ENCODE measurements around the gene ABI1. TPM values are rescaled to one million over a fixed set of nuclear protein-coding genes. Genes with fewer than 3 reads are reported as not detected.

The ABI1 gene
- total and polyA plus RNA-seq, 4 donors, result 25.1 to 70.2 (median 45.3) TPM

DNA sequence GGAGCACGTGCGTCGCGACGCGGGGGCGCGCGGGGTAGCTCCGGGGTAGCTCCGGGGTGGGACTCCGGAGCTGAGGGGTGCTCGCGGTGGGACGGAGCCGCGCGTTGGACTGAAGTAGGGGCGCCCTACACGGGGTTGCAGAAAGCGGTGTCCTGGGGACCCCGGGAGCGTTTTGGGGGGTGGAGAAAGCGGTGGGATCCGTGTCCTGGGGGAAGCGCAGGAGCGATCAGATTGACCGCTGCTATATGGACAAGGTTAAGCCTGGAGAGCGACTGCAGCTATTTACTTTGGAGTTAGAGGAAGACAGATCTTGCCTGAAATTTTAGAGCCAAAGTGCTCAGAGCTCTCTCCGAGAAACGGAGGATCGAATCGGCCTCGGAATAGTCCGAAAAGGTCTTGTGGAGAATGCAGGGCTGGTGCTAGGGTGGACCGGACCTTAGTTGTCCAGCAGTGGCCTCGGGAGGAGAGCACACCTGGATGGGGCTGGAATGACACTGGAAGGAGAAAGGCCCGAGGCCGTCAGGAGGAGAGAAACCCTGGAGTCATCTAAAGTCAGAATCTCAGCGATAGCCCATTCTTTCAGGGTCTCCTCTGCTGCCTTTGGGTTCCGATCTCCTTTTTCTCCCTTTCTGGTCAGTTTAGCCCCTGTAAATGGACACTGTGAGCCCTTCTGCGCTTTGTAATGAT lies 162.7 kb downstream of the ABI1 start:
- no peak for ATAC-seq (ENCODE audit: insufficient read depth, low FRiP score)
- WGBS, 2 donors, result 2 to 4% methylated on average over 42 of the region's 42 CpGs

DNA sequence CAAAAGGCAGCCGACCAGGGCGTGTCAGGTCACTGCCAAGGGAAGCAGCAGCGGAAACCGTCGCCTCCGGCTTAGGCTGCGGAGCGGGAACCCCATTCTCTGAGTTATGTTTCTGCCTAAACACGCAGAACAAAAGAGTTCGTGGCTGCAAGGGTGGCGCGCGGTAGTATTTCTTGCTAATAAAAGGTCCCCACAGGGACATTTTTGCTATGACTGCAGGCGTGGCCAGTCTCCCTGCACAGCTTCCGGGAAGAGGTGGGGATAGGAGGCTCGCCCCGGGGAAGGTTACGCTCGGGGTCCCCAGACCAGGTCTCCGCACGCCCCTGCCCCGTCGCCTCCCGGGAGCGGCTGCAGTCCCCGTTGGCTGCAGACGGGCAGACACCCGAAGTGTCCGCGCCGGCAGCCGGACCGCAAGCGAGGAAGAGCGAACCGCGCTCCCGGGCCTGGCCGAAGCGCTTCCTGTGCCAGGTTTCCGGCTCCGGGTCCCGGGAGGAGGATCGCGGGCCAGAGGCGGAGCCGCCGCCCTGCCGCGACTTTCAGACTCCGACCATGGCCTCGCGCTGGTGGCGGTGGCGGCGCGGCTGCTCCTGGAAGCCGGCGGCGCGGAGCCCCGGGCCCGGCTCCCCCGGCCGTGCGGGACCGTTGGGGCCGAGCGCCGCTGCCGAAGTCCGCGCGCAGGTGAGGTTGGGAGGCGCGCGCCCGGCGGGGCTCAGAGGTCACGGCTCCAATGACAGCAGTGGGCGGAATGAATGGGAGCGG lies 163.4 kb downstream of the ABI1 start, which contains the start of gene PDSS1:
Gene PDSS1, plus strand, starts transcription at position 539 of the 759 bp plus-strand sequence. Its CDS starts 11 bp downstream, at position 550.
- 0 to 1% methylated on average over 66 to 82 of the region's 82 CpGs for WGBS, 2 donors
- Histone ChIP-seq H3K4me3 (peak within 1 kb of the TSS; percentile 98), H3K27ac (ENCODE audit: low read depth in 1 of 2, low read length in 1 of 2) (peak within 1 kb of the TSS; percentile 90 to 98), H3K4me1 (ENCODE audit: control insufficient read depth in 5 of 5, insufficient read depth in 5 of 5, low read length in 5 of 5) (peaks cover 0 to 11% (median 7%) of the 10 kb centered on the region in 5 donors), H3K9ac (ENCODE audit: insufficient read depth in 1 of 2, low read length in 2 of 2) (peak within 1 kb of the TSS; percentile 71 to 72), H3K27me3 (ENCODE audit: control insufficient read depth in 3 of 3, insufficient read depth in 3 of 3, low read length in 2 of 3) (peaks cover 0 to 14% (median 0%) of the 10 kb centered on the region in 3 donors), H3K9me3 (ENCODE audit: control insufficient read depth in 4 of 4, insufficient read depth in 3 of 4, low read length in 3 of 4) (no peaks in the 10 kb centered on the region), H3K36me3 (ENCODE audit: control insufficient read depth in 4 of 4, insufficient read depth in 4 of 4, low read length in 4 of 4) (peaks cover 0 to 7% (median 3%) of the 10 kb centered on the region in 4 donors)
- TF ChIP-seq, protein P1, sequence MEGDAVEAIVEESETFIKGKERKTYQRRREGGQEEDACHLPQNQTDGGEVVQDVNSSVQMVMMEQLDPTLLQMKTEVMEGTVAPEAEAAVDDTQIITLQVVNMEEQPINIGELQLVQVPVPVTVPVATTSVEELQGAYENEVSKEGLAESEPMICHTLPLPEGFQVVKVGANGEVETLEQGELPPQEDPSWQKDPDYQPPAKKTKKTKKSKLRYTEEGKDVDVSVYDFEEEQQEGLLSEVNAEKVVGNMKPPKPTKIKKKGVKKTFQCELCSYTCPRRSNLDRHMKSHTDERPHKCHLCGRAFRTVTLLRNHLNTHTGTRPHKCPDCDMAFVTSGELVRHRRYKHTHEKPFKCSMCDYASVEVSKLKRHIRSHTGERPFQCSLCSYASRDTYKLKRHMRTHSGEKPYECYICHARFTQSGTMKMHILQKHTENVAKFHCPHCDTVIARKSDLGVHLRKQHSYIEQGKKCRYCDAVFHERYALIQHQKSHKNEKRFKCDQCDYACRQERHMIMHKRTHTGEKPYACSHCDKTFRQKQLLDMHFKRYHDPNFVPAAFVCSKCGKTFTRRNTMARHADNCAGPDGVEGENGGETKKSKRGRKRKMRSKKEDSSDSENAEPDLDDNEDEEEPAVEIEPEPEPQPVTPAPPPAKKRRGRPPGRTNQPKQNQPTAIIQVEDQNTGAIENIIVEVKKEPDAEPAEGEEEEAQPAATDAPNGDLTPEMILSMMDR (IDR thresholded peaks at IDR 0.05; ENCODE audit: control extremely low read depth, extremely low read depth), result no peak
- DNase-seq (peak; percentile 76 to 83 (median 76)), ATAC-seq (ENCODE audit: insufficient read depth, low FRiP score) (peak; percentile 94)

More for the DNA sequence above, 162.7 kb downstream of the ABI1 start:
- peaks cover 0 to 12% (median 0%) of the 10 kb centered on the region in 3 donors for H3K27me3 ChIP-seq (ENCODE audit: control insufficient read depth in 3 of 3, insufficient read depth in 3 of 3, low read length in 2 of 3)
- H3K4me1 ChIP-seq (ENCODE audit: control insufficient read depth in 5 of 5, insufficient read depth in 5 of 5, low read length in 5 of 5), result peaks cover 0 to 11% (median 7%) of the 10 kb centered on the region in 5 donors
- peak overlapping the region; percentile 90 to 98 for H3K27ac ChIP-seq (ENCODE audit: low read depth in 1 of 2, low read length in 1 of 2)
- H3K36me3 ChIP-seq (ENCODE audit: control insufficient read depth in 4 of 4, insufficient read depth in 4 of 4, low read length in 4 of 4), result peaks cover 0 to 7% (median 3%) of the 10 kb centered on the region in 4 donors
- TF ChIP-seq, protein P1 (IDR thresholded peaks at IDR 0.05; ENCODE audit: control extremely low read depth, extremely low read depth), result no peak
- DNase-seq, result peak in 1 of 3 donors; percentile 2
- peak overlapping the region; percentile 71 to 72 for H3K9ac ChIP-seq (ENCODE audit: insufficient read depth in 1 of 2, low read length in 2 of 2)
- peak overlapping the region; percentile 98 for H3K4me3 ChIP-seq
- H3K9me3 ChIP-seq (ENCODE audit: control insufficient read depth in 4 of 4, insufficient read depth in 3 of 4, low read length in 3 of 4), result no peaks in the 10 kb centered on the region

DNA sequence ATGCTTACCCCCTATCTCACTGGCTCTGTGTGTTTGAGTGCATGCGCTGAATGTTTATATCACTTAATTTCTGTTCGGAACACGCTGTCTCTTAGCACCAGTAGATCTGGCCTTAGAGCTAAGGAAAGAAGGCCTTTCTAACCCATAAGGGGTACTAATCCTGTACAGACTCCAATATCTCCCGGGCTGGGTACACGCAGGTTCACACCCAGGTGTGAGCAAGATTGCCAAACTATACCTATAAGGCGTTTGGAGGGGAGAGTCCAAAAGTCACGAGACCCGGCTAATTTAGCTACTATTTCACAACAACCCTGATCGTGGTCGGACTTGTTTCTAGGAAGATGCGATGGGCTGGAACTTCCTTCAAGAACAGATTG lies 164.0 kb downstream of the ABI1 start:
- H3K9ac ChIP-seq (ENCODE audit: insufficient read depth in 1 of 2, low read length in 2 of 2), result peak overlapping the region; percentile 44 to 54
- peaks cover 0 to 11% (median 7%) of the 10 kb centered on the region in 5 donors for H3K4me1 ChIP-seq (ENCODE audit: control insufficient read depth in 5 of 5, insufficient read depth in 5 of 5, low read length in 5 of 5)
- H3K36me3 ChIP-seq (ENCODE audit: control insufficient read depth in 4 of 4, insufficient read depth in 4 of 4, low read length in 4 of 4), result peaks cover 0 to 4% (median 2%) of the 10 kb centered on the region in 4 donors
- ATAC-seq (ENCODE audit: insufficient read depth, low FRiP score) (no peak), DNase-seq (no peak)
- WGBS, 2 donors, result 17% methylated on average over 11 of the region's 11 CpGs
- peak overlapping the region; percentile 98 for H3K4me3 ChIP-seq
- no peaks in the 10 kb centered on the region for H3K9me3 ChIP-seq (ENCODE audit: control insufficient read depth in 4 of 4, insufficient read depth in 3 of 4, low read length in 3 of 4)
- peak overlapping the region; percentile 90 to 98 for H3K27ac ChIP-seq (ENCODE audit: low read depth in 1 of 2, low read length in 1 of 2)
- TF ChIP-seq, protein P1 (IDR thresholded peaks at IDR 0.05; ENCODE audit: control extremely low read depth, extremely low read depth), result no peak
- peaks cover 0 to 14% (median 0%) of the 10 kb centered on the region in 3 donors for H3K27me3 ChIP-seq (ENCODE audit: control insufficient read depth in 3 of 3, insufficient read depth in 3 of 3, low read length in 2 of 3)

Small RNAs within 50 kb of the gene (small RNA-seq; reads per million reads assigned to genes)
- gene RF00191 (ENCODE audit: low replicate concordance) (not detected), gene RNU6-946P (ENCODE audit: low replicate concordance) (not detected)

Other genes starting within 250 kb of the ABI1 start
- gene PDSS1, start 163.3 kb downstream of the ABI1 start, total RNA-seq, result 1 to 10 TPM; 8.3 to 9.7 TPM
- gene PDSS1, start 163.3 kb downstream of the ABI1 start, polyA plus RNA-seq, result 10 to 100 TPM; 11.4 to 16.8 TPM
- gene ANKRD26, start 239.5 kb upstream of the ABI1 start, total RNA-seq, result 10 to 100 TPM in 1 of 2 donors, 1 to 10 TPM in 1; 5.6 to 23.5 TPM
- gene ANKRD26, start 239.5 kb upstream of the ABI1 start, polyA plus RNA-seq, result 1 to 10 TPM; 1.1 to 2.1 TPM

Data from lung (tissue), 13 donors.